ENCODE measurements around the gene KRT71. TPM values are rescaled to one million over a fixed set of nuclear protein-coding genes. Genes with fewer than 3 reads are reported as not detected.

KRT71 gene
- total and polyA plus RNA-seq, 2 of the 8 experiments (the other 6 are each of a cell fraction or from before 2014, with no cell fraction given): not detected

DNA sequence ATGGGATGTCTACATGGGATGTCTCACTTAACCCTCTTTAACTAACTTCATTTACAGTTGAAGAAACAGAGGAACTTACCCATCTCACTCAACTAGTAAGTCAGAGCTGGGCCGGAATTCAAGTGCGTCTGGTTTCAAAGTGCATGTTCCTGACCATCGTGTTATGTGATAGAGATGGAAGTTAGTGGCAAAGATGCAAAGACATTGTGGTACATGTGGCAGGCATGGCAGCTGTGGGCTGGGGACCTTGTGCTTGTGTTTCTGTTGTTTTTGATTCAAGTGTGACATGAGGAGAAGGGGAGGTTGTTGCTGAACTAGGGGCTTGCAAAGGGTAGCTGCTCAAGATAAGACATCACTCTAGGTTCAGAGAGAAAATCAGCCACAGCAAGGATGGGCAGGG lies 23.0 kb upstream of the KRT71 start:
- Histone ChIP-seq H2AK5ac (ENCODE audit: low read depth, low read length) (no peak overlapping the region), H3K14ac (ENCODE audit: insufficient read length) (no peak overlapping the region)

More for the DNA sequence above, 23.0 kb upstream of the KRT71 start:
- Histone ChIP-seq H3K27ac (ENCODE audit: low read depth, low read length) (no peak overlapping the region), H3K9me3 (ENCODE audit: insufficient read depth in 2 of 2, low read depth in 1 of 2, low read length in 1 of 2) (no peaks in the 10 kb centered on the region), H4K91ac (replicated peaks; ENCODE audit: insufficient read length, low read length) (no peak overlapping the region), H3K27me3 (replicated peaks in 1 of 4; ENCODE audit: control insufficient read depth in 3 of 4, extremely low read depth in 1 of 4, insufficient read depth in 3 of 4, low read length in 3 of 4) (no peaks in the 10 kb centered on the region; a peak in 1 of 7 replicates), H3K36me3 (ENCODE audit: control insufficient read depth in 2 of 4, insufficient read depth in 4 of 4, low read length in 3 of 4) (no peaks in the 10 kb centered on the region), H3K4me3 (ENCODE audit: extremely low read depth in 1 of 4, insufficient read depth in 2 of 4, low read depth in 3 of 4, low read length in 4 of 4) (no peak overlapping the region), H4K8ac (ENCODE audit: extremely low read depth, insufficient read depth, low read length) (no peak overlapping the region), H3K79me2 (ENCODE audit: control insufficient read depth in 1 of 2, insufficient read depth in 2 of 2, low read length in 2 of 2) (no peaks in the 10 kb centered on the region), H3K4me1 (replicated peaks in 1 of 4; ENCODE audit: control insufficient read depth in 3 of 4, insufficient read depth in 4 of 4, low read length in 3 of 4) (no peaks in the 10 kb centered on the region), H2BK20ac (ENCODE audit: low read length) (no peak overlapping the region), H3K9ac (replicated peaks in 1 of 4; ENCODE audit: extremely low read depth in 1 of 4, low read depth in 3 of 4, low read length in 3 of 4) (no peak overlapping the region), H4K5ac (ENCODE audit: insufficient read length, low read depth, low read length) (no peak overlapping the region), H2BK5ac (ENCODE audit: low read depth, low read length) (no peak overlapping the region), H2AFZ (ENCODE audit: low read length) (no peak overlapping the region), H3K23me2 (ENCODE audit: low read depth, low read length) (no peaks in the 10 kb centered on the region), H3K79me1 (ENCODE audit: low read depth, low read length) (no peaks in the 10 kb centered on the region), H2BK12ac (ENCODE audit: low read depth, low read length) (no peak overlapping the region), H3K18ac (ENCODE audit: extremely low read depth, low read length) (no peak overlapping the region), H2BK120ac (replicated peaks; ENCODE audit: low read depth, low read length) (no peak overlapping the region), H3K56ac (replicated peaks; ENCODE audit: insufficient read length, low read depth, low read length) (no peak overlapping the region), H3K4ac (replicated peaks; ENCODE audit: insufficient read length, low read depth, low read length) (no peak overlapping the region), H3K23ac (ENCODE audit: insufficient read length) (no peak overlapping the region), H4K20me1 (replicated peaks in 1 of 2; ENCODE audit: control insufficient read depth in 1 of 2, insufficient read depth in 2 of 2, low read length in 2 of 2) (no peaks in the 10 kb centered on the region), H2BK15ac (ENCODE audit: low read length) (no peak overlapping the region), H3K4me2 (ENCODE audit: insufficient read depth in 1 of 2, low read depth in 2 of 2, low read length in 2 of 2) (no peak overlapping the region)
- FAIRE-seq: no peak
- ChIA-PET POLR2A (ENCODE audit: partially characterized antibody) (no interaction called here), CTCF (ENCODE audit: partially characterized antibody) (interaction anchor here (0.6 to 4.7 kb wide), 10 partner anchors 8 to 303 kb away, joined by 3 to 19 read pairs (median 6); no protein-coding TSS in a partner anchor)
- no peak for DNase-seq (ENCODE audit: low read depth in 1 of 2, low spot score in 2 of 2)
- WGBS, 2 experiments (ENCODE audit: extremely low coverage in 1 of 2, insufficient coverage in 1 of 2, insufficient read length in 1 of 2, insufficient replicate concordance in 2 of 2, low coverage in 1 of 2, low lambda C conversion rate in 2 of 2, missing lambda C conversion rate in 1 of 2): 95% methylated on average over 3 of the region's 3 CpGs; no CpG with 5 or more reads in 1 of the 2 experiments

Measured in H1 (cell line).